ENCODE data around the gene SYNGR2. TPM values are rescaled to one million over a fixed set of nuclear protein-coding genes. Genes with fewer than 3 reads are reported as not detected.

The SYNGR2 gene
- total and polyA plus RNA-seq, 2 donors (not counting 3 experiments of a cell fraction or from before 2014, with no cell fraction given) = 65.9 to 281 TPM

- dilution Hi-C loops (cut with MboI; ENCODE audit: extremely low pct_ligation_motif_present, low sequenced_read_pairs) = no loop called here
- CTCF ChIA-PET = interaction anchor here (0.7 to 4.9 kb wide), 18 partner anchors 10 to 91 kb away, joined by 3 to 57 read pairs (median 5); partner anchors contain the start of genes TK1 and TMC6
- no peak for DNase-seq (ENCODE audit: low read depth, low spot score)
Measured at GRCh38 chr17:78175643-78175981, 7.2 kb downstream of the SYNGR2 start.

GRCh38 chr17:78176548-78177025 is 8.2 kb downstream of the SYNGR2 start:
- Histone ChIP-seq H3K9me1 (replicated peaks; ENCODE audit: control insufficient read depth, extremely low read depth, insufficient read depth, low read length) (no peaks in the 10 kb centered on the region), H3K27ac (ENCODE audit: insufficient read depth, low read depth, low read length) (no peak overlapping the region), H4K20me1 (replicated peaks; ENCODE audit: control insufficient read depth, extremely low read depth, insufficient read depth, low read length) (no peaks in the 10 kb centered on the region), H3K36me3 (ENCODE audit: control insufficient read depth in 2 of 2, extremely low read depth in 1 of 2, insufficient read depth in 2 of 2, low read length in 2 of 2) (peaks cover 0 to 2% of the 10 kb centered on the region in 2 experiments), H2AFZ (ENCODE audit: low read depth, low read length) (no peak overlapping the region), H3K9me3 (replicated peaks; ENCODE audit: control insufficient read depth, insufficient read depth, low read length) (no peaks in the 10 kb centered on the region), H3K4me1 (ENCODE audit: control insufficient read depth, extremely low read depth, insufficient read depth, low read length) (peaks cover 8% of the 10 kb centered on the region), H3K4me2 (ENCODE audit: insufficient read depth, low read length) (no peak overlapping the region), H3K9ac (replicated peaks; ENCODE audit: extremely low read depth, insufficient read depth, low read length) (no peak overlapping the region), H3K27me3 (ENCODE audit: control insufficient read depth in 2 of 2, insufficient read depth in 2 of 2, low read length in 2 of 2) (no peaks in the 10 kb centered on the region), H3K79me2 (ENCODE audit: control insufficient read depth, insufficient read depth, low read length) (no peaks in the 10 kb centered on the region), H3K4me3 (replicated peaks in 1 of 3; ENCODE audit: insufficient read depth in 1 of 3, low read depth in 1 of 3, low read length in 3 of 3) (no peak overlapping the region)
- FAIRE-seq (peak; percentile 38), DNase-seq (ENCODE audit: low read depth, low spot score) (peak; percentile 52)
- dilution Hi-C loops (cut with MboI; ENCODE audit: extremely low pct_ligation_motif_present, low sequenced_read_pairs) (no loop called here), intact Hi-C loops (cut with micrococcal nuclease) (loop anchor here (1.0 to 5.0 kb wide), 3 partner anchors 64 to 159 kb away; no protein-coding TSS in a partner anchor)
- ChIA-PET POLR2A (interaction anchor here (0.8 kb wide), 1 partner anchor 9 kb away, joined by 3 read pairs; no protein-coding TSS in a partner anchor), CTCF (interaction anchor here (0.6 to 4.9 kb wide), 25 partner anchors 10 to 245 kb away, joined by 3 to 57 read pairs (median 5); partner anchors contain the start of genes AFMID, TK1 and TMC6)
- no peak for TF ChIP-seq POLR2A (IDR thresholded peaks at IDR 0.05; ENCODE audit: low read depth, low read length)
- TF ChIP-seq POLR2AphosphoS5 (IDR thresholded peaks at IDR 0.05; ENCODE audit: insufficient read depth, low read depth, low read length) = no peak
- peak; percentile 96 to 98 for TF ChIP-seq CTCF (IDR thresholded peaks at IDR 0.05; ENCODE audit: extremely low read depth in 1 of 2, insufficient read depth in 1 of 2, low read depth in 1 of 2, low read length in 2 of 2)
- TF ChIP-seq EZH2 (IDR thresholded peaks at IDR 0.05; ENCODE audit: borderline replicate concordance, low read depth, low read length, severe bottlenecking) = no peak
- peak; percentile 44 for TF ChIP-seq MAX (IDR thresholded peaks at IDR 0.05; ENCODE audit: insufficient read depth, insufficient read length)
- no peak for TF ChIP-seq GATA2 (IDR thresholded peaks at IDR 0.05; ENCODE audit: insufficient read depth, insufficient read length, low read depth, low read length)
- TF ChIP-seq FOS (IDR thresholded peaks at IDR 0.05; ENCODE audit: borderline replicate concordance, insufficient read depth, low read length) = no peak
- no peak for TF ChIP-seq MYC (IDR thresholded peaks at IDR 0.05; ENCODE audit: low read depth, low read length)
- no peak for TF ChIP-seq JUN (IDR thresholded peaks at IDR 0.05; ENCODE audit: borderline replicate concordance, insufficient read depth, insufficient read length, low read depth)
- BruUV-seq (replicated peaks) = no TSS peak

More at GRCh38 chr17:78175643-78175981, 7.2 kb downstream of the SYNGR2 start:
- FAIRE-seq = no peak
- intact Hi-C loops (cut with micrococcal nuclease) = loop anchor here (5.0 kb wide), 1 partner anchor 158 kb away; no protein-coding TSS in a partner anchor
- no peaks in the 10 kb centered on the region for H3K9me3 ChIP-seq (replicated peaks; ENCODE audit: control insufficient read depth, insufficient read depth, low read length)
- no peak overlapping the region for H3K9ac ChIP-seq (replicated peaks; ENCODE audit: extremely low read depth, insufficient read depth, low read length)
- no peak overlapping the region for H3K27ac ChIP-seq (ENCODE audit: insufficient read depth, low read depth, low read length)
- no peak overlapping the region for H2AFZ ChIP-seq (ENCODE audit: low read depth, low read length)
- H3K79me2 ChIP-seq (ENCODE audit: control insufficient read depth, insufficient read depth, low read length) = no peaks in the 10 kb centered on the region
- no peaks in the 10 kb centered on the region for H3K27me3 ChIP-seq (ENCODE audit: control insufficient read depth in 2 of 2, insufficient read depth in 2 of 2, low read length in 2 of 2)
- TF ChIP-seq POLR2AphosphoS5 (IDR thresholded peaks at IDR 0.05; ENCODE audit: insufficient read depth, low read depth, low read length) = no peak
- TF ChIP-seq POLR2A (IDR thresholded peaks at IDR 0.05; ENCODE audit: low read depth, low read length) = no peak
- TF ChIP-seq FOS (IDR thresholded peaks at IDR 0.05; ENCODE audit: borderline replicate concordance, insufficient read depth, low read length) = no peak
- TF ChIP-seq GATA2 (IDR thresholded peaks at IDR 0.05; ENCODE audit: insufficient read depth, insufficient read length, low read depth, low read length) = no peak
- H3K36me3 ChIP-seq (ENCODE audit: control insufficient read depth in 2 of 2, extremely low read depth in 1 of 2, insufficient read depth in 2 of 2, low read length in 2 of 2) = peaks cover 0 to 6% of the 10 kb centered on the region in 2 experiments
- no peaks in the 10 kb centered on the region for H3K9me1 ChIP-seq (replicated peaks; ENCODE audit: control insufficient read depth, extremely low read depth, insufficient read depth, low read length)
- peaks cover 8% of the 10 kb centered on the region for H3K4me1 ChIP-seq (ENCODE audit: control insufficient read depth, extremely low read depth, insufficient read depth, low read length)
- no peaks in the 10 kb centered on the region for H4K20me1 ChIP-seq (replicated peaks; ENCODE audit: control insufficient read depth, extremely low read depth, insufficient read depth, low read length)
- no peak overlapping the region for H3K4me2 ChIP-seq (ENCODE audit: insufficient read depth, low read length)
- BruUV-seq (replicated peaks) = no TSS peak
- H3K4me3 ChIP-seq (replicated peaks in 1 of 3; ENCODE audit: insufficient read depth in 1 of 3, low read depth in 1 of 3, low read length in 3 of 3) = no peak overlapping the region
- POLR2A ChIA-PET = interaction anchor here (0.8 kb wide), 1 partner anchor 10 kb away, joined by 3 read pairs; no protein-coding TSS in a partner anchor

All from endothelial cell of umbilical vein (primary cell).